T-cell (primary cell): ENCODE measurements around the gene PGAM1. TPM values are rescaled to one million over a fixed set of nuclear protein-coding genes. Genes with fewer than 3 reads are reported as not detected.

Experiments used
- ATAC-seq, 4 experiments: fragments of 200-7000 bp in 3 of 4; fragments of 150-1000 bp in 1 of 4; cut with Tn5 transposase; replicated peaks in 1 of 4; 1 replicate in 3 of 4; 2 replicates in 1 of 4; pipeline ENCODE4 v1.10.0; 2021; ENCODE audit warnings: moderate library complexity in 3 of 4, mild to moderate bottlenecking in 2 of 4, moderate number of reproducible peaks in 1 of 4
- CTCF ChIA-PET, 2 donors: fragments of 300-600 bp; sonication (Branson Sonifier 250); formaldehyde crosslinking; loops; one replicate each; lab custom pipeline; 2022; ENCODE audit warnings: antibody characterized with exemption in 2 of 2; lab: Charles Lee
- POLR2A ChIA-PET, 2 donors: fragments of 300-600 bp; sonication (Branson Sonifier 250); formaldehyde crosslinking; loops; one replicate each; lab custom pipeline; 2022; ENCODE audit warnings: antibody characterized with exemption in 2 of 2; lab: Charles Lee
- DNase-seq, 35 experiments: peaks; one replicate each; pipeline versions ENCODE4 v3.0.0 to v3.0.0-alpha.2; 2013 to 2023
- H3K27ac ChIP-seq: one replicate; pipeline ENCODE4 v1.5.1; 2013; ENCODE audit warnings: low read length
- H3K27me3 ChIP-seq, 2 experiments: replicated peaks in 1 of 2; 1 replicate in 1 of 2; 2 replicates in 1 of 2; pipeline versions ENCODE4 v1.6.1 to v1.7.0; 2013; ENCODE audit warnings: low read length in 1 of 2, mixed read lengths in 1 of 2; ENCODE audit not compliant: control insufficient read depth in 2 of 2, insufficient read depth in 2 of 2; ENCODE audit errors: extremely low read depth in 1 of 2
- H3K36me3 ChIP-seq, 2 donors: 1 replicate in 1 of 2; 2 replicates in 1 of 2; pipeline versions ENCODE4 v1.6.1 to v1.7.0; 2013; ENCODE audit warnings: low read length in 1 of 2; ENCODE audit not compliant: control insufficient read depth in 2 of 2, insufficient read depth in 1 of 2; ENCODE audit errors: extremely low read depth in 1 of 2
- H3K4me1 ChIP-seq, 2 experiments: 1 replicate in 1 of 2; 2 replicates in 1 of 2; pipeline versions ENCODE4 v1.6.1 to v1.7.0; 2013; ENCODE audit warnings: low read length in 2 of 2, mixed read lengths in 1 of 2; ENCODE audit not compliant: insufficient read depth in 2 of 2, control insufficient read depth in 1 of 2; ENCODE audit errors: extremely low read depth in 1 of 2
- H3K4me3 ChIP-seq, 2 donors: 1 replicate in 1 of 2; 2 replicates in 1 of 2; pipeline versions ENCODE4 v1.5.1 to v1.7.0; 2013; ENCODE audit warnings: mild to moderate bottlenecking in 2 of 2, low read length in 1 of 2, moderate library complexity in 1 of 2; ENCODE audit not compliant: control insufficient read depth in 1 of 2; ENCODE audit errors: extremely low read depth in 1 of 2
- H3K9me3 ChIP-seq: 2 replicates; pipeline ENCODE4 v1.7.0; 2013
- H3K27ac Mint-ChIP-seq, 2 donors: one replicate each; pipeline ENCODE4 v1.8.0; 2020 to 2021; ENCODE audit warnings: mild to moderate bottlenecking in 2 of 2, mixed read lengths in 2 of 2
- H3K27me3 Mint-ChIP-seq, 2 donors: one replicate each; pipeline ENCODE4 v1.8.0; 2021 to 2022; ENCODE audit warnings: mixed read lengths in 2 of 2
- H3K36me3 Mint-ChIP-seq: one replicate; pipeline ENCODE4 v1.8.0; 2021; ENCODE audit warnings: mixed read lengths
- H3K4me1 Mint-ChIP-seq, 3 donors: one replicate each; pipeline ENCODE4 v1.8.0; 2020 to 2022; ENCODE audit warnings: mixed read lengths in 3 of 3, mild to moderate bottlenecking in 1 of 3
- H3K4me3 Mint-ChIP-seq, 3 donors: one replicate each; pipeline ENCODE4 v1.8.0; 2020 to 2022; ENCODE audit warnings: mild to moderate bottlenecking in 3 of 3, mixed read lengths in 3 of 3, moderate library complexity in 3 of 3
- H3K9me3 Mint-ChIP-seq, 3 donors: one replicate each; pipeline ENCODE4 v1.8.0; 2020 to 2022; ENCODE audit warnings: mixed read lengths in 3 of 3
- WGBS: methylation state at CpG from one replicate; pipeline ENCODE4 v1.1.5; 2013; ENCODE audit warnings: missing lambda C conversion rate; ENCODE audit not compliant: insufficient coverage; 5-methylcytosine and 5-hydroxymethylcytosine counted together
- total RNA-seq, 35 experiments: library from RNA in 6 of 35; stranded (reverse) in 6 of 35; fragments of 120-200 nt in 1 of 35; gene quantifications; one replicate each; pipeline versions ENCODE4 v1.2.1 to v1.2.4 and lab custom pipeline; 2013 to 2026

PGAM1 gene
- total RNA-seq, 5 donors from 2014 or later (not counting 1 experiment from before 2014, with no cell fraction given) = 66.3 to 108 (median 94.8) TPM

- no peaks in the 10 kb centered on the region for H3K4me1 ChIP-seq
Observed at GRCh38 chr10:97384156-97384555, 41.8 kb upstream of the PGAM1 start.

GRCh38 chr10:97384641-97385040, 41.4 kb upstream of the PGAM1 start:
- DNase-seq (no peak), ATAC-seq (no peak)
- no peak overlapping the region for H3K4me3 ChIP-seq
- no peaks in the 10 kb centered on the region for H3K27me3 ChIP-seq
- no peaks in the 10 kb centered on the region for H3K4me1 Mint-ChIP-seq
- no peak overlapping the region for H3K27ac ChIP-seq
- POLR2A ChIA-PET = no interaction called here
- no peaks in the 10 kb centered on the region for H3K4me1 ChIP-seq
- peaks cover 3 to 36% of the 10 kb centered on the region in 2 donors for H3K36me3 ChIP-seq
- CTCF ChIA-PET = no interaction called here
- no peak overlapping the region for H3K4me3 Mint-ChIP-seq
- H3K36me3 Mint-ChIP-seq = peaks cover 36% of the 10 kb centered on the region
- H3K27ac Mint-ChIP-seq = no peak overlapping the region
- H3K27me3 Mint-ChIP-seq = no peaks in the 10 kb centered on the region
- WGBS = 96% methylated on average over 5 of the region's 6 CpGs
- no peaks in the 10 kb centered on the region for H3K9me3 Mint-ChIP-seq
- H3K9me3 ChIP-seq = no peaks in the 10 kb centered on the region

More at GRCh38 chr10:97384156-97384555, 41.8 kb upstream of the PGAM1 start:
- H3K4me1 Mint-ChIP-seq = no peaks in the 10 kb centered on the region
- DNase-seq (no peak), ATAC-seq (no peak)
- peaks cover 8 to 36% of the 10 kb centered on the region in 2 donors for H3K36me3 ChIP-seq
- CTCF ChIA-PET = no interaction called here
- H3K9me3 Mint-ChIP-seq = no peaks in the 10 kb centered on the region
- POLR2A ChIA-PET = no interaction called here
- H3K9me3 ChIP-seq = no peaks in the 10 kb centered on the region
- H3K27me3 Mint-ChIP-seq = no peaks in the 10 kb centered on the region
- no peak overlapping the region for H3K27ac Mint-ChIP-seq
- H3K36me3 Mint-ChIP-seq = peaks cover 33% of the 10 kb centered on the region
- H3K27ac ChIP-seq = no peak overlapping the region
- no peak overlapping the region for H3K4me3 ChIP-seq
- no peaks in the 10 kb centered on the region for H3K27me3 ChIP-seq
- no peak overlapping the region for H3K4me3 Mint-ChIP-seq
- 98% methylated on average over 5 of the region's 5 CpGs for WGBS

- Histone ChIP-seq H3K9me3 (no peaks in the 10 kb centered on the region), H3K27me3 (no peaks in the 10 kb centered on the region), H3K4me1 (no peaks in the 10 kb centered on the region), H3K36me3 (peaks cover 3 to 44% of the 10 kb centered on the region in 2 donors), H3K4me3 (no peak overlapping the region), H3K27ac (no peak overlapping the region)
- ChIA-PET POLR2A (interaction anchor here (0.6 kb wide), 3 partner anchors 45 to 1771 kb away, joined by 3 to 4 read pairs (median 3); no protein-coding TSS in a partner anchor), CTCF (no interaction called here)
- DNase-seq (no peak), ATAC-seq (no peak)
- peaks cover 35% of the 10 kb centered on the region for H3K36me3 Mint-ChIP-seq
- H3K4me3 Mint-ChIP-seq = no peak overlapping the region
- no peaks in the 10 kb centered on the region for H3K27me3 Mint-ChIP-seq
- 95% methylated on average over 4 of the region's 7 CpGs for WGBS
- no peak overlapping the region for H3K27ac Mint-ChIP-seq
- H3K9me3 Mint-ChIP-seq = no peaks in the 10 kb centered on the region
- no peaks in the 10 kb centered on the region for H3K4me1 Mint-ChIP-seq
Observed at GRCh38 chr10:97385565-97385964, 40.4 kb upstream of the PGAM1 start.

DNA sequence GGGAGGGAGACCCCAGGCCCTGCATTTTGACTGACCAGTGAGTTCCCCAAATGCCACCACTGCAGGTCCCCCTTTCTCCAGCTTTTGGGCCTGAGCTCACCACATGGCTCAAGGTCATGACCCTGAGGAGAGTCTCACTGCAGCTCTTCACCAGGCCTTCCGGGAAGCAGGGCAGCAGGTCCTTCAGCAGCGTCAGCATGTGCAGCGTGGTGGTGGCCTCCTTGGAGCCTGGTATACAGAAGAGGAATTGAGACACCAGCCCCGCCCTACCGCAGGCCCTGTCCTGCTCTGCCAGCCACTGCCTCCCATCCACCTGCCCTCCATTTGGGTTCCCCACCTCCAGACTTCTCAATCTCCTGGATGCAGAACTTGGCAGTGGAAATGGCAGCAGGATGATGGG, 37.8 kb upstream of the PGAM1 start:
- H3K4me3 ChIP-seq = no peak overlapping the region
- ChIA-PET POLR2A (no interaction called here), CTCF (interaction anchor here (0.7 kb wide), 2 partner anchors 97 to 104 kb away, joined by 3 to 6 read pairs; no protein-coding TSS in a partner anchor)
- Mint-ChIP-seq H3K36me3 (peaks cover 31% of the 10 kb centered on the region), H3K4me3 (no peak overlapping the region), H3K4me1 (no peaks in the 10 kb centered on the region), H3K27ac (no peak overlapping the region), H3K9me3 (no peaks in the 10 kb centered on the region), H3K27me3 (no peaks in the 10 kb centered on the region)
- no peaks in the 10 kb centered on the region for H3K9me3 ChIP-seq
- 100% methylated on average over 2 of the region's 5 CpGs for WGBS
- no peaks in the 10 kb centered on the region for H3K27me3 ChIP-seq
- no peak for ATAC-seq
- DNase-seq = no peak
- no peak overlapping the region for H3K27ac ChIP-seq
- no peaks in the 10 kb centered on the region for H3K4me1 ChIP-seq
- H3K36me3 ChIP-seq = peaks cover 3 to 46% of the 10 kb centered on the region in 2 donors

DNA sequence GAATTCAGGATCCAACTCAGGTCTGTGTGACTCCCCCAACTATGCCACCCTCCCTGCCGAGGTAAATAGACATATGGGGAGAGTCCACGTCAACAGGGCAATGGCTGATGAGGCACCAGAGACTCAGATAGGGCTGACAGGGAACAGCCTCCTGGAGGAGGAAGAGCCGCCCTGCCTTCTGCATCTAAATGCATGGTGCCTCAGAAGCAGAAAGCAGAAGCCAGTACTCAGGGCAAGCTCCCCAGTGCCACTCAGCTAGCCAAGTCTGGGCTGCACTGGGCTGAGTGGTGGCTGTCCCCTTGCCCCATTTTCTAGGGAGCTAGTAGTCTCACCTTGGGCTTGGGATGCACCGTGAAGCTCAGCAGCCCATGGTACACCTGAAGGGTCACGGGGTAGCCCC, 35.9 kb upstream of the PGAM1 start:
- ChIA-PET POLR2A (no interaction called here), CTCF (interaction anchor here in 1 of 2 donors (0.6 kb wide), 1 partner anchor 15 kb away, joined by 3 read pairs; no protein-coding TSS in a partner anchor)
- Mint-ChIP-seq H3K9me3 (no peaks in the 10 kb centered on the region), H3K36me3 (peaks cover 35% of the 10 kb centered on the region), H3K4me1 (no peaks in the 10 kb centered on the region), H3K4me3 (no peak overlapping the region), H3K27ac (no peak overlapping the region), H3K27me3 (no peaks in the 10 kb centered on the region)
- Histone ChIP-seq H3K36me3 (peaks cover 0 to 47% of the 10 kb centered on the region in 2 donors), H3K27ac (no peak overlapping the region), H3K4me3 (no peak overlapping the region), H3K27me3 (no peaks in the 10 kb centered on the region), H3K9me3 (no peaks in the 10 kb centered on the region), H3K4me1 (no peaks in the 10 kb centered on the region)
- ATAC-seq = no peak
- WGBS = 95% methylated on average over 5 of the region's 5 CpGs
- no peak for DNase-seq

GRCh38 chr10:97393034-97393573, 32.9 kb upstream of the PGAM1 start:
- ChIA-PET POLR2A (interaction anchor here (0.7 to 1.0 kb wide), 2 partner anchors 8 to 64 kb away, joined by 5 to 6 read pairs; partner anchors contain the start of gene RRP12 (in 1 of the 2)), CTCF (no interaction called here)
- ATAC-seq = no peak
- Mint-ChIP-seq H3K9me3 (no peaks in the 10 kb centered on the region), H3K4me3 (no peak overlapping the region), H3K36me3 (peaks cover 30% of the 10 kb centered on the region), H3K27me3 (no peaks in the 10 kb centered on the region), H3K27ac (no peak overlapping the region), H3K4me1 (no peaks in the 10 kb centered on the region)
- no peak overlapping the region for H3K4me3 ChIP-seq
- no peaks in the 10 kb centered on the region for H3K9me3 ChIP-seq
- H3K27me3 ChIP-seq = no peaks in the 10 kb centered on the region
- H3K36me3 ChIP-seq = peaks cover 8 to 52% of the 10 kb centered on the region in 2 donors
- WGBS = 76% methylated on average over 5 of the region's 8 CpGs
- no peak overlapping the region for H3K27ac ChIP-seq
- no peaks in the 10 kb centered on the region for H3K4me1 ChIP-seq
- no peak for DNase-seq
